ENCODE data around the gene MTCL1.

Gene MTCL1

DNA sequence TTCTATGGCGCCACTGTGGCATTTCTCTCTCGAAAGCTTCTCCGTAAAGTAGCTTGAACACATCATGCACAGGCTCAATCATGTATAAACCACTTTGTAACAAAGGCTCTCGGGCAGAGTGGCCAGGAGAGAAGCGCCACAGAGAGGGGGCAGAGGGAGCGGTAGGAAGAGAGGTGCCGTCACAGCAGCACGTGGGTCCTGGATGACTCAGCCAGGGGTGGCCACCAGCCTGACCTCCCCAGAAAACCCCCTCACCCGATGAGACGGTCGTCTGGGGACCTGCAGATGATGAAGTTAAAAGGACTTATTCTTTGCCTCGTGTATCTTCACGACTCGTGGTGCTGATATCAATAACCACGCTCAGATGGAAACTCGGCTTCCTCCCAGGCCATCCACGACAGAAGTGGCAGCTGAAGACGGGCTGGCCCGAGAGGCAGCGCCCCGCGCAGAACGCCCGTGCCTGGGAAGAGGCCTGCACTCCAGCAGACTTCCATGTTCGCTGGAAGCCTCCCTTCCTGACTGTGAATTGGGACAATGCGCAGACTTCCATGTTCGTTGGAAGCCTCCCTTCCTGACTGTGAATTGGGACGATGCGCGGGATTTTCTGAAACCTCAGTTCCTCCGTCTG is 46.4 kb upstream of the MTCL1 start:
- no peak for TF ChIP-seq SIN3A (IDR thresholded peaks at IDR 0.05; ENCODE audit: borderline replicate concordance, insufficient read depth, low read length)
- TF ChIP-seq FOXP2 (optimal IDR thresholded peaks at IDR 0.05; ENCODE audit: borderline replicate concordance, extremely low read depth, extremely low read length, insufficient read depth) = no peak
- TF ChIP-seq, protein P1, sequence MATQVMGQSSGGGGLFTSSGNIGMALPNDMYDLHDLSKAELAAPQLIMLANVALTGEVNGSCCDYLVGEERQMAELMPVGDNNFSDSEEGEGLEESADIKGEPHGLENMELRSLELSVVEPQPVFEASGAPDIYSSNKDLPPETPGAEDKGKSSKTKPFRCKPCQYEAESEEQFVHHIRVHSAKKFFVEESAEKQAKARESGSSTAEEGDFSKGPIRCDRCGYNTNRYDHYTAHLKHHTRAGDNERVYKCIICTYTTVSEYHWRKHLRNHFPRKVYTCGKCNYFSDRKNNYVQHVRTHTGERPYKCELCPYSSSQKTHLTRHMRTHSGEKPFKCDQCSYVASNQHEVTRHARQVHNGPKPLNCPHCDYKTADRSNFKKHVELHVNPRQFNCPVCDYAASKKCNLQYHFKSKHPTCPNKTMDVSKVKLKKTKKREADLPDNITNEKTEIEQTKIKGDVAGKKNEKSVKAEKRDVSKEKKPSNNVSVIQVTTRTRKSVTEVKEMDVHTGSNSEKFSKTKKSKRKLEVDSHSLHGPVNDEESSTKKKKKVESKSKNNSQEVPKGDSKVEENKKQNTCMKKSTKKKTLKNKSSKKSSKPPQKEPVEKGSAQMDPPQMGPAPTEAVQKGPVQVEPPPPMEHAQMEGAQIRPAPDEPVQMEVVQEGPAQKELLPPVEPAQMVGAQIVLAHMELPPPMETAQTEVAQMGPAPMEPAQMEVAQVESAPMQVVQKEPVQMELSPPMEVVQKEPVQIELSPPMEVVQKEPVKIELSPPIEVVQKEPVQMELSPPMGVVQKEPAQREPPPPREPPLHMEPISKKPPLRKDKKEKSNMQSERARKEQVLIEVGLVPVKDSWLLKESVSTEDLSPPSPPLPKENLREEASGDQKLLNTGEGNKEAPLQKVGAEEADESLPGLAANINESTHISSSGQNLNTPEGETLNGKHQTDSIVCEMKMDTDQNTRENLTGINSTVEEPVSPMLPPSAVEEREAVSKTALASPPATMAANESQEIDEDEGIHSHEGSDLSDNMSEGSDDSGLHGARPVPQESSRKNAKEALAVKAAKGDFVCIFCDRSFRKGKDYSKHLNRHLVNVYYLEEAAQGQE (IDR thresholded peaks at IDR 0.05; ENCODE audit: insufficient read depth in 1 of 2, low read depth in 2 of 2, low read length in 2 of 2) = no peak
- TF ChIP-seq POLR2AphosphoS5 (IDR thresholded peaks at IDR 0.05; ENCODE audit: low read depth, low read length) = no peak
- TF ChIP-seq TAF1 (IDR thresholded peaks at IDR 0.05; ENCODE audit: borderline replicate concordance, insufficient read depth, low read length) = no peak

GRCh38 chr18:8659609-8660242 is 45.6 kb upstream of the MTCL1 start:
- TF ChIP-seq, protein P1 (IDR thresholded peaks at IDR 0.05; ENCODE audit: insufficient read depth in 1 of 2, low read depth in 2 of 2, low read length in 2 of 2) = no peak
- TF ChIP-seq TAF1 (IDR thresholded peaks at IDR 0.05; ENCODE audit: borderline replicate concordance, insufficient read depth, low read length) (no peak), SIN3A (IDR thresholded peaks at IDR 0.05; ENCODE audit: borderline replicate concordance, insufficient read depth, low read length) (no peak), POLR2AphosphoS5 (IDR thresholded peaks at IDR 0.05; ENCODE audit: low read depth, low read length) (no peak), FOXP2 (optimal IDR thresholded peaks at IDR 0.05; ENCODE audit: borderline replicate concordance, extremely low read depth, extremely low read length, insufficient read depth) (no peak)

GRCh38 chr18:8660316-8660715 is 45.0 kb upstream of the MTCL1 start:
- no peak for TF ChIP-seq FOXP2 (optimal IDR thresholded peaks at IDR 0.05; ENCODE audit: borderline replicate concordance, extremely low read depth, extremely low read length, insufficient read depth)
- TF ChIP-seq, protein P1 (IDR thresholded peaks at IDR 0.05; ENCODE audit: insufficient read depth in 1 of 2, low read depth in 2 of 2, low read length in 2 of 2) = no peak
- no peak for TF ChIP-seq SIN3A (IDR thresholded peaks at IDR 0.05; ENCODE audit: borderline replicate concordance, insufficient read depth, low read length)
- TF ChIP-seq TAF1 (IDR thresholded peaks at IDR 0.05; ENCODE audit: borderline replicate concordance, insufficient read depth, low read length) = no peak
- no peak for TF ChIP-seq POLR2AphosphoS5 (IDR thresholded peaks at IDR 0.05; ENCODE audit: low read depth, low read length)

DNA sequence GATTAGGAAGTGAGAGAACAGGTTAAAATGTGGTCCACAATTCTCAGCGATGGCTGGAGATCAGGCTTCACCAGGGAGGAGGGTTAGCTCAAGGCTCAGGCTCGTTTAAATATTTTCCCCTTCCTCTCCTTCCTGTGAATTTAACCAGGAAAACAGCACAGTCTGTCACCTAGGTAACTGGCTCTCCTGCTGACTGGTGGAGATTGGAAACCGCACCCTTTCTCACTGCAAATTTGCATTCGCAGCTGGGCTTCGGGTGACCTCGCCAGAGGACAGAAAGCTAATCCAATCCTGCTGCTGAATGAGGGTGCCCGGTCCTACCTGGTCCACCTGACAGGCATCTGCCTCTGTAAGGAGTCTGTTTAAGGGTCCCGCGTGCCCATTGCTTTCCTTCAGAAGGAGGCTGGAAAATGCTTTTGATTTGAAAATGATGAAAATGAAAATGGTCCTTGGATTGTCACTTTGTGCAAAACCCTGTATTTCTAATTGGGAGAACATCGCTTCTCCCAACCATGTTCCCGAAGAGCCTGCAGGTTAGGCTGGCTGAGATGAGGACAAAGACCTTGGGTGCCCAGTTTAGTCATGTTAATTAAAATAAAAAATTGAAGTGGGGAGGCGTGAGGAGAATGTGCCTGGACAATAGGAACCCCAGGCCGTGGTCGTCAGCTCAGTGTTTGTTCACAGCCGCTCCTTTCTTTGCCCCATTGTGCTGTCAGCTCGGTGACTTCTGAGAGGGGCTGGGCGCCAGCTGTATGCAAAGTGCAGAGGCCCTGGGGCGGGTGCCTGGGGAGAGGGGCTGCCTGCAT is 43.4 kb upstream of the MTCL1 start:
- no peak for TF ChIP-seq TAF1 (IDR thresholded peaks at IDR 0.05; ENCODE audit: borderline replicate concordance, insufficient read depth, low read length)
- no peak for TF ChIP-seq SIN3A (IDR thresholded peaks at IDR 0.05; ENCODE audit: borderline replicate concordance, insufficient read depth, low read length)
- no peak for TF ChIP-seq POLR2AphosphoS5 (IDR thresholded peaks at IDR 0.05; ENCODE audit: low read depth, low read length)
- TF ChIP-seq, protein P1 (IDR thresholded peaks at IDR 0.05; ENCODE audit: insufficient read depth in 1 of 2, low read depth in 2 of 2, low read length in 2 of 2) = no peak
- TF ChIP-seq FOXP2 (optimal IDR thresholded peaks at IDR 0.05; ENCODE audit: borderline replicate concordance, extremely low read depth, extremely low read length, insufficient read depth) = no peak

All from PFSK-1 (cell line).